ENCODE results near the gene DCLK1.

Gene DCLK1

DNA sequence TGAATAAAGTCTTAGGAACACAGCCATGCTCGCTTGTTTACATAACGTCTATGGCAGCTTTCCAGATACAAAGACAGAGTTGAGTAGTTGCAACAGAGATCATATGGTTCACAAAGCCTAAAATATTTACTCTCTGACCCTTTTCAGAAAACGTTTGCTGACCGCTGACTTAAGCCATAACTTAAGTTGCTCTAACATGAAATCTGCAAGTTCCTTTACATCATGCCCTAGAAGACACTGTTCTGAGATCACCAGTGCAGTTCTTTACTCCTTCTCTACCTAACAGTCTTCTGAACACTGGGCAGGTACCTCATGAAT, 166.4 kb downstream of the DCLK1 start:
- H3K27ac ChIP-seq = no peak overlapping the region
- H3K4me2 ChIP-seq = no peak overlapping the region
- no peaks in the 10 kb centered on the region for H4K20me1 ChIP-seq (ENCODE audit: insufficient read depth)
- H3K9ac ChIP-seq = no peak overlapping the region
- no peak overlapping the region for H2AFZ ChIP-seq (ENCODE audit: low read depth)
- H3K36me3 ChIP-seq (ENCODE audit: insufficient read depth) = no peaks in the 10 kb centered on the region
- no peaks in the 10 kb centered on the region for H3K27me3 ChIP-seq (ENCODE audit: insufficient read depth, low read depth)
- no peak overlapping the region for H3K4me3 ChIP-seq (IDR thresholded peaks at IDR 0.05; ENCODE audit: insufficient read depth, low read depth, low read length)
- no peaks in the 10 kb centered on the region for H3K4me1 ChIP-seq (ENCODE audit: low read depth, poor library complexity, severe bottlenecking)
- TF ChIP-seq CTCF (conservative IDR thresholded peaks at IDR 0.05; ENCODE audit: low read depth, low read length) = no peak
- H3K79me2 ChIP-seq (ENCODE audit: insufficient read depth, low read depth) = no peaks in the 10 kb centered on the region

GRCh38 chr13:35964011-35964862, 166.9 kb downstream of the DCLK1 start:
- H3K4me2 ChIP-seq = no peak overlapping the region
- H3K4me1 ChIP-seq (ENCODE audit: low read depth, poor library complexity, severe bottlenecking) = no peaks in the 10 kb centered on the region
- H3K36me3 ChIP-seq (ENCODE audit: insufficient read depth) = no peaks in the 10 kb centered on the region
- no peaks in the 10 kb centered on the region for H3K27me3 ChIP-seq (ENCODE audit: insufficient read depth, low read depth)
- H2AFZ ChIP-seq (ENCODE audit: low read depth) = no peak overlapping the region
- no peak overlapping the region for H3K9ac ChIP-seq
- no peak overlapping the region for H3K4me3 ChIP-seq (IDR thresholded peaks at IDR 0.05; ENCODE audit: insufficient read depth, low read depth, low read length)
- H3K79me2 ChIP-seq (ENCODE audit: insufficient read depth, low read depth) = no peaks in the 10 kb centered on the region
- no peaks in the 10 kb centered on the region for H4K20me1 ChIP-seq (ENCODE audit: insufficient read depth)
- no peak for TF ChIP-seq CTCF (conservative IDR thresholded peaks at IDR 0.05; ENCODE audit: low read depth, low read length)
- H3K27ac ChIP-seq = no peak overlapping the region

GRCh38 chr13:35961461-35962220, 169.5 kb downstream of the DCLK1 start:
- Histone ChIP-seq H4K20me1 (ENCODE audit: insufficient read depth) (no peaks in the 10 kb centered on the region), H3K9ac (no peak overlapping the region), H3K36me3 (ENCODE audit: insufficient read depth) (no peaks in the 10 kb centered on the region), H3K27ac (no peak overlapping the region), H3K4me2 (no peak overlapping the region), H2AFZ (ENCODE audit: low read depth) (no peak overlapping the region), H3K4me1 (ENCODE audit: low read depth, poor library complexity, severe bottlenecking) (no peaks in the 10 kb centered on the region), H3K27me3 (ENCODE audit: insufficient read depth, low read depth) (no peaks in the 10 kb centered on the region), H3K4me3 (IDR thresholded peaks at IDR 0.05; ENCODE audit: insufficient read depth, low read depth, low read length) (no peak overlapping the region), H3K79me2 (ENCODE audit: insufficient read depth, low read depth) (no peaks in the 10 kb centered on the region)
- peak; percentile 38 for TF ChIP-seq CTCF (conservative IDR thresholded peaks at IDR 0.05; ENCODE audit: low read depth, low read length)

DNA sequence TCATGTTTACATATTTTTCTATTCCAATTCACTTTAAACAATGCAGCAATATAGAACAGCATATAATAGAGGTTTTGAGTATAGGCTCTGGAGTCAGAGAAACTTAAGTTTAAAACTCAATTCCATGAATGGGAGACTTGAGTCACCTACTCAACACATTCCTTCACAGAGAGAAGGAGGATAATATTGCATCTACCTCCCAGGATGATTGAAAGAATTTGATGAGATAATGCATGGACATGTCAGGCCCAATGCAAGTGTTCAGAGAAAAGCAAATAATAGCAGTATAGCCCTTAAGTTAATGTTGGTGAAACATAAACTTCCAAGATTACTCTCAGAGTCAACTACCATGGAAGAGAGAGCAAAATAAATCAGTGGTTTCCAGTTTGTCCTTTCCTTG, 170.2 kb downstream of the DCLK1 start:
- Histone ChIP-seq H4K20me1 (ENCODE audit: insufficient read depth) (no peaks in the 10 kb centered on the region), H3K4me1 (ENCODE audit: low read depth, poor library complexity, severe bottlenecking) (no peaks in the 10 kb centered on the region), H3K4me2 (no peak overlapping the region), H3K4me3 (IDR thresholded peaks at IDR 0.05; ENCODE audit: insufficient read depth, low read depth, low read length) (no peak overlapping the region), H3K27me3 (ENCODE audit: insufficient read depth, low read depth) (no peaks in the 10 kb centered on the region), H3K27ac (no peak overlapping the region), H3K79me2 (ENCODE audit: insufficient read depth, low read depth) (no peaks in the 10 kb centered on the region), H3K9ac (no peak overlapping the region), H2AFZ (ENCODE audit: low read depth) (no peak overlapping the region), H3K36me3 (ENCODE audit: insufficient read depth) (no peaks in the 10 kb centered on the region)
- no peak for TF ChIP-seq CTCF (conservative IDR thresholded peaks at IDR 0.05; ENCODE audit: low read depth, low read length)
